HG03064 (cell line): ENCODE results near the gene KIAA0513.
"Not testable (repeated sequence)": the region's sequence is repeated elsewhere in the genome, so short reads cannot be mapped to it uniquely, and the experiment has no call there.

Source experiments
- ATAC-seq: cut with Tn5 transposase; IDR thresholded peaks from one replicate; pipeline ENCODE4 v1.9.1; 2021; ENCODE audit warnings: low read depth; ENCODE audit not compliant: unreplicated experiment

KIAA0513 gene

DNA sequence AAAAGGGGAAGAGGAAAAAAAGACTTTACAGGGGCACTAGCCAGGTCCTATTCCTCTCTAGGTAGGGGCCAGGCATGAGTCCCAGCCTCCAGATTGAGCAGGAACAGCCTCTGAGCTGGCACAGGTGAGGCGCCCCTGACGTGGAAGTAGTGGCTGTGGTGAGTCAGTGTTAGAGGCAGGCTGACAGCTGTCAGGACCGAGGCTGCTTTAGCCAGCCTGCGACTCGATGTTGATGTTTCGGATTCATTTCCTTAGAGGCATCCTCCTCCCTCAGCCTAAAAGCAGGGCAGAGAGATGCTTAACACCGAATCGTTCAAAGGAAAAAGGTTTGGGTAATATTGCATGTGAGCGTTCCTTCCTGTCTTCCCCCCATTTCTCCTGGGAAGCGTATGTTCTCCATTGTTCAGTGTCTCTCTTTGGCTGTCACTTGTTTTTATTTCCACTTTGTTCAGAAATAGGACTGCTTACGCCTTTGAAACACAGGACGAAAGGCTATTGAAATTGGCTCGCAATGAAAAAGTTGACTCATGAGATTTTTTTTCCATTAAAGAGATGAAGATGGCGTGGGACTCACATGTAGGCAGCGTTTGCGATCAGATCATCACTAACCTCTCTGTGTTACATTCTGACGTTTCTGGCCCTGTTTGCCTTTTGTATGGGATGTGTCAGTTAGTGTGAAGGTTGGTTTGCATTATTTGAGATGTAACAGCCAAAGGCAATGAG is 1.3 kb downstream of the KIAA0513 start:
- ATAC-seq, result no peak

DNA sequence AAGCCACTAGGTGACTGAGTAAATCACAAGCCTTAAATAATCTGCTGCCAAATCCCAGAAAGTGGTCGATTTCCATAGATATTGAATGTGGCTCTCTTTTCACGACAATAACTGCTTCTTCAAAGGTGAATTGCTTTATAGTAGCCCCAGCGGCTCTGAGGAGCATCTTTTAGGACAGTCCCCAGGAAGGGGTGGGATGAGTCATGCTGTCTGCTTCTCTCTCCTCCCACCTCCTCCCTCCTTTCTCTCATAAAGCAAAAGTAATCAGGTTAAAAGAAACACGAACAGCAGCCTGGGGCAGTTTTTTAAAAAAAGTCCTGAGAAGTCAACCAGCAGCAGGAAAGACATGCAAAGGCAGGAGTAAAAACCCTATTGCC is 1.8 kb downstream of the KIAA0513 start:
- ATAC-seq, result no peak

DNA sequence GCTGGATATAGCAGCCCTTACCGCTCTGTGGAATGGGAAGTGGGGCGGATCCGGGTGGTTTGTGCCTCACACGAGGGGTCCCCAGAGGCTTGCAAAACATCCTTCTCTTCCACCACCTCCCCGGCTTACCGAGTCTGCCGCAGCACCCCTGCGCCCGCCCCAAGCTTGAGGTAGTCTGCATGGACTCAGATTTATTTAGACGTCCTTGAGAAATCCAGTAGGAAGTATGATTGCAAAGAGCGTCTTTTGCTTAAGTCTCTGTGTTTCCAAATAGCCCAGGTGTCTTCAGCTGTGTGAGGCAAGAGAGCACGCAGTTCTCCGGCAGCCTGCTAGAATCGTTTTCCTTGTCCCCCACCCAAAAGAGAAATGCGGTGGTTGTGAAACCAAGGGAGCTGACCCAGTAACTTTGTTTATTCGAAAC is 2.4 kb downstream of the KIAA0513 start:
- no peak for ATAC-seq

DNA sequence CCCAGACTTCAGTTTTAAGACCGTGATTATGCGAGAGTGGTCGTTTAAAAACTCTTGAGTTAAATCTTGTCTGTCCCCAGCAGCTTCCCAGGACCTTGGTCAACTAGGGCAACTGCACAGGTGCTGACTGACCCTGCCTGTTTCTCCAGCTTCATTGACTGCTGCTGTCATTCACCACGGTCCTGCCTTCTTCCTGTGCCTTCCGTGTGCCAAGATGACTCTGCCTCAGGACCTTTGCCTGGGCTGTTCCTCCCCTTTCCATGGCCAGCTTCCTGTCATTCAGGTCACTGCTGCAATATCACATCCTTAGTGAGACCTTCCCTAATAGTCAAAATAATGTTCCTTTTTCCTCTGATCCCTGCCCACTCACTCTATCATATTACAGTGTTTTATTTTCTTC is 3.9 kb downstream of the KIAA0513 start:
- ATAC-seq, result no peak

DNA sequence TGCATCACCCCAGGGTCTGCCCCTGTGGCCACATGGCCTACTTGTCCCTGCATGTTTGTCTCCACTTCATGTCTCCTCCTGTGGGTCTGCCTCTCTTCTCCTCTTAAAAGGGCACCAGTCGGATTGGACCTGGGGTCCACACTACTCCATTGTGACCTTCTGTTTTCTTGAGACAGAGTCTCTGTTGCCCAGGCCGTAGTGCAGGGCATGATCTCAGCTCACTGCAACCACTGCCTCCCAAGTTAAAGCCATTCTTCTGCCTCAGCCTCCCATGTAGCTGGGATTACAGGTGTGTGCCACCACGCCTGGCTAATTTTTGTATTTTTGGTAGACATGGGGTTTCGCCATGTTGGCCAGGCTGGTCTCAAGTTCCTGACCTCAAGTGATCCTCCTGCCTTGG is 4.6 kb downstream of the KIAA0513 start:
- ATAC-seq, result not testable (repeated sequence)

DNA sequence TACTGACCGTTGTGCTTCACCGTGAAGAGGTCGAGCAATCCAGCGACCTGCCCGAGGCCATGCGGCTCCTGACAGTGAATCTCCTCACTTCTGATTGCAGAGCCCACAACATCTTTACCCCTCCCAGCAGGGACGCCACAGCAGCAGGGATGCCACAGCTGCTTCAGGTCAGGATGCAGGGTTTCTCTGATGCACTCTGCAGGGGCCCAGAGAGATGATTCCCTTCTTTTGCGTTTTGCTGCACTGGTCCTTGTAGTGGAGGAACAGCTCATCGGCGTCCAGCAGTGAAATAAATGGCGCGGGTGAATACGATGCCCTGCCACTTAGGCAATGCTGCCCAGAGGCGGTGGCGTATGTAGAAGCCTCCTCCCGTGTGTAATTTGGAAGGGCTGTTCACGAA is 5.6 kb downstream of the KIAA0513 start:
- ATAC-seq, result no peak

DNA sequence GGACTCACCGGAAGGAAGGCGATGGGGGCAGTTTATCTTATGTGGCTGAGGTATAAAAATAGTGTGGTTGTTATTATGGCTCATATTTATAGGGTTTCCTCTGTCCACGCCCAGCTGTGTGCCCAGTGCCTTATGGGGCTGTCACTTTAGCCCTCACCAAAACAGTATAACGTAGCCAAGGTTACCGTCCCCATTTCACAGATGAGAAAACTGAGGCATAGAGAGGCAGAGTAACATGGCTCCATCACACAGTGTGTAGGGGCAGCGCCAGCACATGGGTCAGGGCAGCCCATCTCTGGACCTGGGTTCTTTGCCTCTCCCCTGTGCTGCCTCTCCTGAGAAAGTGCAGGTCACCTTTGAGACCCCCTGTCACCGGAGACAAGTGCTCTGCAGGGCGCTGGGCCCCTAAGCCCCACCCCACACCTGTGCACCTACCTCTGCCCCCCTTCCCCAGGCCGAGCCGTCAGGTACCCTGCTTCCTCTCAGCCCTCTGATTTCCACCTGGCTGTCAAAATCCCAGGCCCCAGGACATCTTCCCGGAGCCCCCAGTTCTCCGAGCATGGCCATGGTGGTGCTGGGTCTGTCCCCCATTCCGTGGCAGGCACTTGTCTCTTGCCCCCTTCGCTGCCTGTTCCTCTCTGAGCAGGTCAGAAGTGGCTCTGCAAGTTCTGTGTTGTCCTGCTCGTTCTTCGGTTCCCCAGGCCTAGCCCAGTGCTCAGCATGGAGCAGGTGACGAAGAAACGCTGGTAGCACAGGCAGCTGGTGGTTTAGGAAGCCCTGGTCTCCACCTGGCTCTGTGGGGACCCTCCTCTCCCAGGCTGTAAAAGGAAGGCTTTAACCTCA is 7.2 kb downstream of the KIAA0513 start:
- no peak for ATAC-seq

DNA sequence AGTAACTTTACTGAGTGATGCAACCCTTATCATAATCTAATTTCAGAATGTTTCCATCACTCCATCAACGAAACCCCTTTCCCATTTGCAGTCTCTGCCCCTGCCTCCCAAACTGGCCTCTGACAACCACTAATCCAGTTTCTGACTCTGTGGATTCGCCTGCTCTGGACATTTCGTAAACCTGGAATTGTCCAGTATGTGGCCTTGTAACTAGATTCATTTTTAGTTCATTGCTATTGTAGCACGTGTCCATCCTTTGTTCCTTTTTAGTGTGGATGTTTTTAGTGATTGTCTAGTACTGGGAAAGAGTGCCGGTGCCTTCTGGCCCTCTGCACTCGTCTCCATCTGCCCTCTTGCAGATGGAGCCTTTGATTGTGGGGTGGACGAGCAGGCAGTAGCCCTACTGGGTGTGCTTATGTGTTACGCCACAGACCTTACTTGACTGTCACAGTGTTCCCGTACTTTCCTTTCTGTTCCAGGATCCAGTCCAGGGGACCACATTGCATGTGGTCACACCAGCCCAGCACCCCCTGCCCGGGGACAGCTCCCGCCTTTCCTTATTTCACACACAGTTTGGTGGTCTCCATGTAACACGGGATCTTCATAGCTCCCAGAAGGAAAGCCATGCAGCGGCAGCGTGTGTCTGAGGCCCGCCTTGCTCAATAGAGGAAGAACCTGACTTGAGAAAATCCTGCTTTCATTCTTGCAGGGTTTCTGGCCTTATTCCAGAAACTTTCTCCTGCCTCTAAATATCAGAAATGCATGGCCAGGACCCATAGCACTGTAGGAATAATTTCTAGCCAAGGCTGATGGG is 8.8 kb downstream of the KIAA0513 start:
- no peak for ATAC-seq

DNA sequence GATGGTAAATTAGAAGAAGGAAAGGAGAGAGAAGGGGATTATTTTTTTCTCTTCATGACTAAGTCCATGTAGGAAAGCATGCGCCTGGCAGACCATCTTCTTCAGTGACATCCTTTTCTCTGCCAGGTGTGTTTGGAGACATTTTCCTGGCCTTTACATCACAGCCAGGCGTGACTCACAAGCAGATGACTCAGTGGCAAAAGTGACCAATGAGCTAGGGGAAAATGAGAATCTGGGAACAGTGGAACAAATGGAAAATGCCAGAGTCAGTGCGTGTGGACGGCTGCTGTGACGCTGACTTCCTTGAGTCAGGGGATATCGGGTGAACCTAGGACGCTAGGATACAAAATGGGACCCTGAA is 9.4 kb downstream of the KIAA0513 start:
- ATAC-seq, result no peak

DNA sequence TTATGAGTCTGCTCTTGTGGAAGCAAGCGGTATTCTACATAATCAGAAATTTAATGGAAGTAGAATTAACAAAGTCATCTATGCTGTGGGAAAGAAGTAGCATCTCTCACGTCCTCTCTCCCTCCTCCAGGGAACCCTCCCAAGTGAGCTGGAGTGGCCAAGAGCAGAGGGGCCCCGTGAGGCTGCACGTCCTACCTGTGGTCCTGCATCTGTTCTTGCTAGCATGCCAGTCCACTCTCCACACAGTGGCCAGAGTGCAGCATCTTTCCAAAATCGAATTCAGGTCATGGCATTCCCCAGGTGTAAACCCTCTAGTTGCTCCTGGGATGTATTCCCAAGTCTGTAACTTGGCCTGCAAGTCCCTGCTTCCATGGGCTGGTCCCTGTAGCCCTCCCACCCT is 10.1 kb downstream of the KIAA0513 start:
- ATAC-seq, result no peak

DNA sequence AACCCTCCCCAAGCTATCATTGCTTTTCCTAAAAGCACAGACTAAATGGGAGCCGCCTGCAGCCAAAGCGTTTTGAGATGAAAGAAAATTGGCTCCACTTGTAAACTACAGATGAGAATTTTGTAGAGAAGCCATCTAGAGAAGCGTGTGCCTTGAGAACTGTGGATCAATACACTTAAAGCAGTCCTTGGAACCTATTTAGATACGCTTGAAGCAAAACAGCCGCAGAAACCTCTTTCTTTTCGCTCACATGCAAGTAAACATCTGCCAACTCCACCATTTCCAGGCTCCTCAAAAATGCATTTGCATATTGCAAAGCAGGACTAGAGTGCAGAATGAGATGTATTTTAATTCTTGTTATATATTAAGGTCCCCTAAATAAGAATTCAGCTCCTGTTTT is 13.1 kb downstream of the KIAA0513 start:
- ATAC-seq, result no peak

DNA sequence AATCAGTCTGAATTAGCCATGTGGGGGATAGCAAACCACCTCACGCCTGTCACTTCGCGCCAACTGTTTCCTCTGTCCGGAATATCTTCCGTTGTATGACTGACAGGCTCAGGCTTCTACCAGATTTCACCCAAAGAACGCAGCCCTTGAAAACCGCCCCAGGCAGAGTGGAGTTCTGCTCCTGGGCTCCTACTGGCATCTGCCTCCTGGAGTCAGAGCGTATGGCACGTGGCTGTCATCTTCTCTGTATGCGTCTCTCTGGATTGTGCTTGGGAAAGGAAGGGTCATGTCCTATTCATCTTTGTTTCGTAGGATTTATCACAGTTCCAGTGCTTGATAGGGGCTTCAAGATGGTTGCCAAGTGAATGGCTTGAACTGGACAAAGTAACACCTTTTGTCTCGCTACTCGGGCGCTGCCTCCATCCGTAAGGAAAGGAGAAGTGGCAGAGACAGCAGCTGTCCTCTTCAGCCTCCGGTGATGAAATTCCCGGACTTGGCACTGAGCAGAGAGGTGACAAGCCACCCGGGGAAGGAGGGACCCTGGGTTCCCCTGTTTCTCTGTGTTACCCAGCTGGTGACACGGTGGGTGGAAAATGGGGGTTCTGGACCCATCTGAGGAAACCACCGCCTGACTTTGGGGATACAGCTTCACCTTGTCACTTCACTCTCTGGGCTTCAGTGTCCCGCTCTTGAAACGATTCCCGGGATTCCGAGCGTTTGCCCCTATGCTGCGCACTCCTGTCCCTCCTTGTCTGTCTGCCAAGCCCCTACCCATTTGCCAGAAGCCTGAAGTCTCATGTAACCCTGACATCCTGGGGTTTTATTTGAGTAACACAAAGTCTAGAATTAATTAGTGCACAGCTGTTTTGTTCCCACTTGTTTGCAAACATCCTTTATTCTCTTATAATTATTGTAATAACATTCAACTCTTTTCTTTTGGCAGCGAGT is 13.9 kb downstream of the KIAA0513 start:
- no peak for ATAC-seq

DNA sequence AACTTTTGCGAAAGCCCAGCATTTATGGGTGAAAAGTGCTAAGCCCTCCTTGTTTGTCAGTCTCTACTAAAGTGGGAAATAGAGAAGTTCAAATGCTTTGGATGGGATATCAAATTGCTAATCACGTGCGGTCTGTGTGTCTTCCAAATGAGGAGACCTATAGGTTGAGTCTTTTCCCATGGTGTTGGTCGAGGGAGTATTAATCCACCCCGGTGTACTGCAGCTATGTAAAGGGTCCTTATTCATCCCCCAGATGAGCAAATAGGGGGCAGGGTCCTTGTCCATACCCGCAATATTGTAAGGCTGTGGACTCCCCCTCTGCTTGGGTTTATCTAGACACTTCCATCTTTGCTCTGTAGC is 14.6 kb downstream of the KIAA0513 start:
- no peak for ATAC-seq

DNA sequence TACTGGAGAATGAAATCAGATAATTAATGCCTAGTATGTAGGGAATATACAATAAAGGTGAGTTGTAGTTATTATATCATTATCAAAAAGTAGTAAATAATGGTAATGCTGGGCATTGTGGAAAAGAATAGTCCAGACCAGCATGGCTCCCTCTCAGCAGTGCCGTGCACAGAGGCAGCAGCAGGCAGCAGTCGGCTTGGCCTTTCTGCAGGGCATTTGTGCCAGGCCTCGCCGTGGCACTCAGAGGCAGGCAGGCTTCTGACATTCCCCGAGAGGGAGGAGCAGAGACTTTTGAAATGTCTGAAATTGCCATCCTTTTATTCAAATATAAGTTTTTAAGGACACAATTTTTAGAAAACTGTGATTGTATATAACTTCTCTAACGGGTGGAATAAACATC is 15.0 kb downstream of the KIAA0513 start:
- ATAC-seq, result no peak

DNA sequence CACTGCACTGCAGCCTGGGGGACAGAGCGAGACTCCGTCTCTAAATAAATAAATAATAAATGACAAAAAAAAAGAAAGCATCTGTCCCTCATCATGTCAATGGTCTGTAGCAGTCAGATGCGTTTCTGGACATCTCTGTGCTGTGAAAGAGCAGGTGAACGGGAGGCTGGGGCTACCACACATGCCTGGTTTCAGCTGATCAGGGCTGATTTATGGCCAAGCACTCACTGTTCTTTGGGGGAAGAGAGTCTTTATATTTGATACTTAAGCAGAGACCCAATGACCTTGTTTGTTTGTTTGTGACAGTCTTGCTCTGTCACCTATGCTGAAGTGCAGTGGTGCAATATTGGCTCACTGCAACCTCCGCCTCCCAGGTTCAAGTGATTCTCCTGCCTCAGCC is 17.5 kb downstream of the KIAA0513 start:
- ATAC-seq, result no peak

DNA sequence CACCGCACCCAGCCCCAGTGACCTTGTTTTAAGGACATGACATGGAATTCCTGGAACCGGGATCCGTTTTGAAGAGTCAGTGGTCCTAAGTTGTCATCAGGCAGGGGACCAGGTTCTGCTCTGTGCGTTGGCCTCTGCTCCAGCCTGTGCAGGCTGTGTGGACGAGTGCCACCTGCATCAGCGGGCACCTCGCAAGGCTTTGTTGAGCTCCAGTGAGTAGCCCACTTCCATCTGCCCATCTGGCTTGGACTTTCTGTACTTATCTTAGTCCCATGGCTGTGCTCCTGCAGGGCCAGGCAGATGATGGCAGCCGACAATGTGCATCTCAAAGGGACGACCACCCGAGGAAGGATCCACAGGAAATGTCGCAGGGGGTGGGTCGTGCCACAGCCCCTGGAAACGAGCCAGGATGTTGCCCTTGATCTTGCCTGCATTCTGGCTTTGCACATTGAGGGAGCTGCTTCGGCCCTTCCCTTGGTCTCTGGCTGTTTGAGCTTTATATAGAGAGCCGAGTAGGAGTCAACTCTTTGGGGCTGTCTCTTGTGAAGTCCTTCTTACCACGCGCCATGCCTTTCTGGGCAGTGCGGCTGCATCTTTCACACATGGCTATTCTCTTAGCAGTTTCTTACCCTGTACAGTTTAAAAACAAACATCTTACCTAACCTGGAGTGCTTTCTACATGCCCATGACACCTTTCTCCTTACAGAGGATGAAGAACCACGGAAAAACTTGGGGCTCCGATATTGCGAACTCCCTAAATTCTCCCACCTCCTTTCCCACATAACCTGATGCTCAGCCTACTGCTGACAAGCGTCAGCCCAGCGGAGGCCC is 18.3 kb downstream of the KIAA0513 start:
- ATAC-seq, result no peak

DNA sequence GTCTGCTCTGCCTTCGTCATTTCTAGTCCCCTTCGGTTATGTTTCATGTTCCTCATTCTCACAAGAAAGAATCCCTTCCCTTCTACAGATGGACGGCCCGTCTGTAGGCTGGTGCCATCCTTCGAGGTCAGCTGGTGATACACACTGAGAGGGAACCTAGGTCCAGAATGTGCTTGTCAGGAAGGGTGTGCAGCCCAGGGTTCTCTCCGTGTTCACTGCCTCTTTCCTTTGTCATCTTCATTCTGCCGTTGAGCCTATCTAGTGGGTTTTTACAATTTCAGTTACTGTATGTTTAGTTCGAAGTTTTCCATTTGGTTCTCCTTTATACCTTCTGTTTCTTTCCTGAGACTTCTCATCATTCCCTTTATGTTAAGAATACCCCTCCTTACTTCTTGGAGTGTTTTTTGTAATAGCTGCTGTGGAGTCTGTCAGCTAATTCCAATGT is 18.9 kb downstream of the KIAA0513 start:
- ATAC-seq, result no peak

DNA sequence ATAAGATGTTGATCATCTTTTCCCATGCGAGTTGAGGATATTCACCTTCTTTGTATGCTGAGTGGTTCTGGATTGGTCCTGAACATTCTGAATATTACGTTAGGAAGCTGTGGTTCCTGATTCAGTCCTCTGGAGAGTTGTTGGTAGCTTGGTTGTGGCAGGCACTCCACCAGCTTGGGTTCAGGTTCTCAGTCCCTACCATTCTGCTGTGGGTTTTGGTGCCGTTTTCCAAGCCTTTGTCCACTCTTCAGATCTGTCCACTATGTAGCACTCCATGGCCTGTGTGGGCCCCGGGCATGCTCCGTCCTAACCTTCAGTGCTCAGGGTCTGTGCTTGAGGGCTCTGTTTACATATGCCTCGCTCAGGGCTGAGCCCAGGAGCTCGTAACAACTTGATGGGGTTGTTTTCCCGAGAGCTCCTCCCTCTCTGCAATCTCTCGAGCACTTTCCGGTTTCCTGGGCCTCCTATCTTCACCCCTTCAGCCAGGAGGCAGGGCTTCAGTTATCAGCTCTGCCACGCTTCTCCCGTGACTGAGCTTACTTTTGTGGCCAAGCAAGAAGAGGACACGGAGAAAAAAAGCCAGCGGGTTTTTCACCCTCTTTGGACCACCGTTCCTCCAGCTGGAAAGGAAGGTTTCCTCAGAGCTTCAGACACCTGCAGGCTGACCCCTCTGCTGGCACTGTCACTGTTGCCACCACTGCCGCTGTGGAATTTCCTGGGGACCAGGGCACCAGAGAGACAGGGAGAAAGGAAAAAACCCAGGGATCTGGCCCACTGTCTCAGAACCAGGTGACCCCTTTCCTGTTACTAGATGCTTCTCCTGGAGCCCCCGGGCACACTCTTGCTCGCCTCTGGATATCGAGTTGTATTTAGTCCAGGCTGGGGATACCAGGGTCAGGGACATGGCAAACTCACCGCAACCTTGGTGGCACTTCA is 19.6 kb downstream of the KIAA0513 start:
- no peak for ATAC-seq
